ENCODE measurements around the gene GRPEL2. TPM values are rescaled to one million over a fixed set of nuclear protein-coding genes. Genes with fewer than 3 reads are reported as not detected.

The GRPEL2 gene
- total RNA-seq, 1 donor from 2014 or later = 43.7 TPM

- TF ChIP-seq CTCF (IDR thresholded peaks at IDR 0.05; ENCODE audit: insufficient read depth, low read length, severe bottlenecking) = no peak
- FAIRE-seq (no peak), DNase-seq (ENCODE audit: low read depth) (no peak)
- no peak overlapping the region for H3K4me3 ChIP-seq (ENCODE audit: low read depth, low read length)
- H3K36me3 ChIP-seq (ENCODE audit: control insufficient read depth, insufficient read depth, low read length) = no peaks in the 10 kb centered on the region
- H3K27me3 ChIP-seq (ENCODE audit: control insufficient read depth, insufficient read depth, low read length) = no peaks in the 10 kb centered on the region
These were observed 38.1 kb downstream of the GRPEL2 start for GRCh38 chr5:149383399-149383798.

- TF ChIP-seq CTCF (IDR thresholded peaks at IDR 0.05; ENCODE audit: insufficient read depth, low read length, severe bottlenecking) = no peak
- FAIRE-seq (no peak), DNase-seq (ENCODE audit: low read depth) (no peak)
- no peaks in the 10 kb centered on the region for H3K36me3 ChIP-seq (ENCODE audit: control insufficient read depth, insufficient read depth, low read length)
- no peak overlapping the region for H3K4me3 ChIP-seq (ENCODE audit: low read depth, low read length)
- no peaks in the 10 kb centered on the region for H3K27me3 ChIP-seq (ENCODE audit: control insufficient read depth, insufficient read depth, low read length)
These were observed 40.9 kb downstream of the GRPEL2 start for GRCh38 chr5:149386166-149386565.

DNA sequence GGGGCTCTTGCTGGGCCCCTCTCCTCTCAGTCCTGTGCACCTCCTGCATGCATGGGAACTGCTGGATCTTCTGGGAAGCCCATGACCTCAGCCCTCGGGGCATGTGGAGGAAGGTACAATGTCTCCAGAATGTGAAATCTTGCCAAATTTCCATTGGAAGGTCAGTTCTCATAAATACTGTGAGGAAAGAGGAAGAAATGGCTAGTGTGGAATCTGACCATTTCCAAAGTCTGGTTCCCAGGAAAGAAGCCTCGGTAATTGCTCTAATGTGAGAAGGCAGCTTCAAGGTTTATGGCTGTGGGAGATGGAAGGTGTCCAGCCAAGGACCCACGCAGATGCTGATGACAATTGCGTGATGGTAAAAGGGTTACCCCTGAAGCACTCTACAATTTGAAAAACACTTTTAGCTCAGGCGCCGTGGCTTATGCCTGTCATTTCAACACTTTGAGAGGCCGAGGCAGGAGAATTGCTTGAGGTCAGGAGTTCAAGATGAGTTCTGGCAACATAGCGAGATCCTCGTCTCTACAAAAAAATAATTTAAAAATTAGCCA lies 41.9 kb downstream of the GRPEL2 start:
- DNase-seq (ENCODE audit: low read depth) (no peak), FAIRE-seq (no peak)
- Histone ChIP-seq H3K4me3 (ENCODE audit: low read depth, low read length) (no peak overlapping the region), H3K27me3 (ENCODE audit: control insufficient read depth, insufficient read depth, low read length) (no peaks in the 10 kb centered on the region), H3K36me3 (ENCODE audit: control insufficient read depth, insufficient read depth, low read length) (no peaks in the 10 kb centered on the region)
- TF ChIP-seq CTCF (IDR thresholded peaks at IDR 0.05; ENCODE audit: insufficient read depth, low read length, severe bottlenecking) = no peak

GRCh38 chr5:149387982-149388381 lies 42.7 kb downstream of the GRPEL2 start:
- DNase-seq (ENCODE audit: low read depth) = no peak

DNA sequence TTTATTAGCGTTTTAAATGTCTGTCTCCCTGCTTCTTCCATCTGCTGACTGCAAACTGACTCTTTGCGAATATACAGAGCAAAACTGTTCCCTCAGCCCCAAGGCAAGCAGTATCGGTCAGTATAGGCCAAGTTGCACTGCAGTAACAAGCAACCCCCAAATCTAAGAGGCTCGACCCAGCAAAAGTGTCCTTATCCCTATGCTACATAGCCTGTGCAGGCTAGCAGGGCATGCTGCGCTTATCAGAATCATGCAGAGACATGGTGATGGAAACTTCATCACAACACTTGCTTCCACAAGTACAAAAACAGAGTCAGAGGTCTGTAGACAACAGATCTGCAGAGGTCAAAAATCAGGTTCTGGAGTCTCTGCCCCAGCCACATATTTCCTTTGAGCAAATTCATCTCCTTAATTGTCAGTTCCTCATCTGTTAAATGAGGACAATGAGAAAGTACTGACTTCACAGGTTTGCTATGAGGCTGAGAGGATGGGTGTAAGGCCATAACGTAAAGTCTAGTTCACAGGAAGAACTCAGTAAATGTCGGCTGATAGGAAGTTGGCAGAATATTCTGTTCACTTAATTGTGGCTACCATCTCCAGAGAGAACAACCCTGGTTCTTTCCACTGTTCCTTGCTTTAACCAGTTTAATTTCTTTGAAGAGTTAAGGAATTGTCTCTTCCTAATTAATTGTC lies 43.3 kb downstream of the GRPEL2 start:
- no peaks in the 10 kb centered on the region for H3K27me3 ChIP-seq (ENCODE audit: control insufficient read depth, insufficient read depth, low read length)
- DNase-seq (ENCODE audit: low read depth) (no peak), FAIRE-seq (no peak)
- no peak for TF ChIP-seq CTCF (IDR thresholded peaks at IDR 0.05; ENCODE audit: insufficient read depth, low read length, severe bottlenecking)
- no peaks in the 10 kb centered on the region for H3K36me3 ChIP-seq (ENCODE audit: control insufficient read depth, insufficient read depth, low read length)
- H3K4me3 ChIP-seq (ENCODE audit: low read depth, low read length) = no peak overlapping the region

More at GRCh38 chr5:149387982-149388381, 42.7 kb downstream of the GRPEL2 start:
- Histone ChIP-seq H3K27me3 (ENCODE audit: control insufficient read depth, insufficient read depth, low read length) (no peaks in the 10 kb centered on the region), H3K4me3 (ENCODE audit: low read depth, low read length) (no peak overlapping the region), H3K36me3 (ENCODE audit: control insufficient read depth, insufficient read depth, low read length) (no peaks in the 10 kb centered on the region)
- no peak for TF ChIP-seq CTCF (IDR thresholded peaks at IDR 0.05; ENCODE audit: insufficient read depth, low read length, severe bottlenecking)
- FAIRE-seq = no peak

Data from bronchial epithelial cell (primary cell).